ENCODE data around the gene KRTDAP.

KRTDAP gene

GRCh38 chr19:35449359-35450043, 40.8 kb downstream of the KRTDAP start:
- DNase-seq: no peak

- DNase-seq: no peak
These were observed 42.4 kb downstream of the KRTDAP start, which contains the start of gene FFAR2 for GRCh38 chr19:35447606-35448469. TSS of gene FFAR2 (plus strand) at chr19:35448257. CDS start at chr19:35449715, 1,458 bp downstream.

GRCh38 chr19:35445826-35446593, 44.3 kb downstream of the KRTDAP start:
- DNase-seq: no peak

GRCh38 chr19:35444735-35445134, 45.5 kb downstream of the KRTDAP start:
- no peak for DNase-seq

GRCh38 chr19:35442091-35442490, 48.2 kb downstream of the KRTDAP start:
- DNase-seq: no peak

GRCh38 chr19:35439921-35440320, 50.3 kb downstream of the KRTDAP start:
- no peak for DNase-seq

GRCh38 chr19:35438527-35438926, 51.7 kb downstream of the KRTDAP start:
- no peak for DNase-seq

- no peak for DNase-seq
These were observed 52.2 kb downstream of the KRTDAP start for GRCh38 chr19:35438096-35438495.

GRCh38 chr19:35437406-35437951, 52.8 kb downstream of the KRTDAP start:
- no peak for DNase-seq

All from SHP77 treated with DMSO at 0.1 percent for 48 hours (cell line).